ENCODE data around the gene CORO2B. TPM values are rescaled to one million over a fixed set of nuclear protein-coding genes. Genes with fewer than 3 reads are reported as not detected.

The CORO2B gene
- total and polyA plus RNA-seq, 2 experiments from 2014 or later: 1.6 to 4.6 TPM

GRCh38 chr15:68698708-68699107 is 119.9 kb downstream of the CORO2B start:
- H3K36me3 Mint-ChIP-seq (ENCODE audit: low read depth): peaks cover 4% of the 10 kb centered on the region; the same call in 1 of the 3 replicates
- no peaks in the 10 kb centered on the region for H3K27me3 ChIP-seq (ENCODE audit: insufficient read depth)
- H3K79me2 ChIP-seq (replicated peaks; ENCODE audit: insufficient read depth): no peaks in the 10 kb centered on the region

More at GRCh38 chr15:68698708-68699107, 119.9 kb downstream of the CORO2B start:
- Mint-ChIP-seq H3K9me3 (peaks cover 3% of the 10 kb centered on the region; the same call in 2 of the 3 replicates), H3K4me1 (peaks cover 27% of the 10 kb centered on the region), H3K27ac (no peak overlapping the region), H3K4me3 (no peak overlapping the region; the same call in 2 of the 3 replicates), H3K27me3 (ENCODE audit: insufficient read depth, low read depth, poor library complexity) (peaks cover 20% of the 10 kb centered on the region)
- ATAC-seq: no peak
- Histone ChIP-seq H2AFZ (no peak overlapping the region), H3K4me3 (no peak overlapping the region), H3K9me2 (ENCODE audit: insufficient read depth) (no peaks in the 10 kb centered on the region), H3K4me1 (ENCODE audit: insufficient read depth) (peaks cover 9% of the 10 kb centered on the region; the same call in 1 of the 2 replicates), H3K4me2 (no peak overlapping the region), H3K36me3 (ENCODE audit: insufficient read depth) (no peaks in the 10 kb centered on the region), H3F3A (replicated peaks; ENCODE audit: low read depth) (0 out of 2 replicates have a peak, but pooled peaks cover 5% of the 10 kb centered on the region), H3K27ac (ENCODE audit: low read depth) (no peak overlapping the region), H4K20me1 (replicated peaks; ENCODE audit: insufficient read depth) (no peaks in the 10 kb centered on the region)
- TF ChIP-seq CREB1 (CRISPR knock-in tag; IDR thresholded peaks at IDR 0.05; ENCODE audit: low read depth) (no peak), ZNF114 (CRISPR knock-in tag; IDR thresholded peaks at IDR 0.05) (no peak), ZNF331 (CRISPR knock-in tag; IDR thresholded peaks at IDR 0.05; ENCODE audit: low read depth) (no peak), JUNB (IDR thresholded peaks at IDR 0.05; ENCODE audit: unreplicated experiment) (no peak), EZH2phosphoT487 (IDR thresholded peaks at IDR 0.05; ENCODE audit: unreplicated experiment) (no peak), POLR2AphosphoS5 (IDR thresholded peaks at IDR 0.05; ENCODE audit: low read depth) (no peak), NANOG (IDR thresholded peaks at IDR 0.05; ENCODE audit: borderline replicate concordance) (no peak), STAT1 (IDR thresholded peaks at IDR 0.05; ENCODE audit: unreplicated experiment) (no peak), EZH2 (IDR thresholded peaks at IDR 0.05; ENCODE audit: low read depth, unreplicated experiment) (no peak)
- TF ChIP-seq, protein P1, sequence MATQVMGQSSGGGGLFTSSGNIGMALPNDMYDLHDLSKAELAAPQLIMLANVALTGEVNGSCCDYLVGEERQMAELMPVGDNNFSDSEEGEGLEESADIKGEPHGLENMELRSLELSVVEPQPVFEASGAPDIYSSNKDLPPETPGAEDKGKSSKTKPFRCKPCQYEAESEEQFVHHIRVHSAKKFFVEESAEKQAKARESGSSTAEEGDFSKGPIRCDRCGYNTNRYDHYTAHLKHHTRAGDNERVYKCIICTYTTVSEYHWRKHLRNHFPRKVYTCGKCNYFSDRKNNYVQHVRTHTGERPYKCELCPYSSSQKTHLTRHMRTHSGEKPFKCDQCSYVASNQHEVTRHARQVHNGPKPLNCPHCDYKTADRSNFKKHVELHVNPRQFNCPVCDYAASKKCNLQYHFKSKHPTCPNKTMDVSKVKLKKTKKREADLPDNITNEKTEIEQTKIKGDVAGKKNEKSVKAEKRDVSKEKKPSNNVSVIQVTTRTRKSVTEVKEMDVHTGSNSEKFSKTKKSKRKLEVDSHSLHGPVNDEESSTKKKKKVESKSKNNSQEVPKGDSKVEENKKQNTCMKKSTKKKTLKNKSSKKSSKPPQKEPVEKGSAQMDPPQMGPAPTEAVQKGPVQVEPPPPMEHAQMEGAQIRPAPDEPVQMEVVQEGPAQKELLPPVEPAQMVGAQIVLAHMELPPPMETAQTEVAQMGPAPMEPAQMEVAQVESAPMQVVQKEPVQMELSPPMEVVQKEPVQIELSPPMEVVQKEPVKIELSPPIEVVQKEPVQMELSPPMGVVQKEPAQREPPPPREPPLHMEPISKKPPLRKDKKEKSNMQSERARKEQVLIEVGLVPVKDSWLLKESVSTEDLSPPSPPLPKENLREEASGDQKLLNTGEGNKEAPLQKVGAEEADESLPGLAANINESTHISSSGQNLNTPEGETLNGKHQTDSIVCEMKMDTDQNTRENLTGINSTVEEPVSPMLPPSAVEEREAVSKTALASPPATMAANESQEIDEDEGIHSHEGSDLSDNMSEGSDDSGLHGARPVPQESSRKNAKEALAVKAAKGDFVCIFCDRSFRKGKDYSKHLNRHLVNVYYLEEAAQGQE (IDR thresholded peaks at IDR 0.05; ENCODE audit: unreplicated experiment): no peak
- TF ChIP-seq, protein P2, sequence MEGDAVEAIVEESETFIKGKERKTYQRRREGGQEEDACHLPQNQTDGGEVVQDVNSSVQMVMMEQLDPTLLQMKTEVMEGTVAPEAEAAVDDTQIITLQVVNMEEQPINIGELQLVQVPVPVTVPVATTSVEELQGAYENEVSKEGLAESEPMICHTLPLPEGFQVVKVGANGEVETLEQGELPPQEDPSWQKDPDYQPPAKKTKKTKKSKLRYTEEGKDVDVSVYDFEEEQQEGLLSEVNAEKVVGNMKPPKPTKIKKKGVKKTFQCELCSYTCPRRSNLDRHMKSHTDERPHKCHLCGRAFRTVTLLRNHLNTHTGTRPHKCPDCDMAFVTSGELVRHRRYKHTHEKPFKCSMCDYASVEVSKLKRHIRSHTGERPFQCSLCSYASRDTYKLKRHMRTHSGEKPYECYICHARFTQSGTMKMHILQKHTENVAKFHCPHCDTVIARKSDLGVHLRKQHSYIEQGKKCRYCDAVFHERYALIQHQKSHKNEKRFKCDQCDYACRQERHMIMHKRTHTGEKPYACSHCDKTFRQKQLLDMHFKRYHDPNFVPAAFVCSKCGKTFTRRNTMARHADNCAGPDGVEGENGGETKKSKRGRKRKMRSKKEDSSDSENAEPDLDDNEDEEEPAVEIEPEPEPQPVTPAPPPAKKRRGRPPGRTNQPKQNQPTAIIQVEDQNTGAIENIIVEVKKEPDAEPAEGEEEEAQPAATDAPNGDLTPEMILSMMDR (conservative IDR thresholded peaks at IDR 0.05; ENCODE audit: low read depth in 2 of 2): no peak
- TF ChIP-seq, protein P3, sequence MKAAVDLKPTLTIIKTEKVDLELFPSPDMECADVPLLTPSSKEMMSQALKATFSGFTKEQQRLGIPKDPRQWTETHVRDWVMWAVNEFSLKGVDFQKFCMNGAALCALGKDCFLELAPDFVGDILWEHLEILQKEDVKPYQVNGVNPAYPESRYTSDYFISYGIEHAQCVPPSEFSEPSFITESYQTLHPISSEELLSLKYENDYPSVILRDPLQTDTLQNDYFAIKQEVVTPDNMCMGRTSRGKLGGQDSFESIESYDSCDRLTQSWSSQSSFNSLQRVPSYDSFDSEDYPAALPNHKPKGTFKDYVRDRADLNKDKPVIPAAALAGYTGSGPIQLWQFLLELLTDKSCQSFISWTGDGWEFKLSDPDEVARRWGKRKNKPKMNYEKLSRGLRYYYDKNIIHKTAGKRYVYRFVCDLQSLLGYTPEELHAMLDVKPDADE (IDR thresholded peaks at IDR 0.05): no peak
- TF ChIP-seq, protein P4, sequence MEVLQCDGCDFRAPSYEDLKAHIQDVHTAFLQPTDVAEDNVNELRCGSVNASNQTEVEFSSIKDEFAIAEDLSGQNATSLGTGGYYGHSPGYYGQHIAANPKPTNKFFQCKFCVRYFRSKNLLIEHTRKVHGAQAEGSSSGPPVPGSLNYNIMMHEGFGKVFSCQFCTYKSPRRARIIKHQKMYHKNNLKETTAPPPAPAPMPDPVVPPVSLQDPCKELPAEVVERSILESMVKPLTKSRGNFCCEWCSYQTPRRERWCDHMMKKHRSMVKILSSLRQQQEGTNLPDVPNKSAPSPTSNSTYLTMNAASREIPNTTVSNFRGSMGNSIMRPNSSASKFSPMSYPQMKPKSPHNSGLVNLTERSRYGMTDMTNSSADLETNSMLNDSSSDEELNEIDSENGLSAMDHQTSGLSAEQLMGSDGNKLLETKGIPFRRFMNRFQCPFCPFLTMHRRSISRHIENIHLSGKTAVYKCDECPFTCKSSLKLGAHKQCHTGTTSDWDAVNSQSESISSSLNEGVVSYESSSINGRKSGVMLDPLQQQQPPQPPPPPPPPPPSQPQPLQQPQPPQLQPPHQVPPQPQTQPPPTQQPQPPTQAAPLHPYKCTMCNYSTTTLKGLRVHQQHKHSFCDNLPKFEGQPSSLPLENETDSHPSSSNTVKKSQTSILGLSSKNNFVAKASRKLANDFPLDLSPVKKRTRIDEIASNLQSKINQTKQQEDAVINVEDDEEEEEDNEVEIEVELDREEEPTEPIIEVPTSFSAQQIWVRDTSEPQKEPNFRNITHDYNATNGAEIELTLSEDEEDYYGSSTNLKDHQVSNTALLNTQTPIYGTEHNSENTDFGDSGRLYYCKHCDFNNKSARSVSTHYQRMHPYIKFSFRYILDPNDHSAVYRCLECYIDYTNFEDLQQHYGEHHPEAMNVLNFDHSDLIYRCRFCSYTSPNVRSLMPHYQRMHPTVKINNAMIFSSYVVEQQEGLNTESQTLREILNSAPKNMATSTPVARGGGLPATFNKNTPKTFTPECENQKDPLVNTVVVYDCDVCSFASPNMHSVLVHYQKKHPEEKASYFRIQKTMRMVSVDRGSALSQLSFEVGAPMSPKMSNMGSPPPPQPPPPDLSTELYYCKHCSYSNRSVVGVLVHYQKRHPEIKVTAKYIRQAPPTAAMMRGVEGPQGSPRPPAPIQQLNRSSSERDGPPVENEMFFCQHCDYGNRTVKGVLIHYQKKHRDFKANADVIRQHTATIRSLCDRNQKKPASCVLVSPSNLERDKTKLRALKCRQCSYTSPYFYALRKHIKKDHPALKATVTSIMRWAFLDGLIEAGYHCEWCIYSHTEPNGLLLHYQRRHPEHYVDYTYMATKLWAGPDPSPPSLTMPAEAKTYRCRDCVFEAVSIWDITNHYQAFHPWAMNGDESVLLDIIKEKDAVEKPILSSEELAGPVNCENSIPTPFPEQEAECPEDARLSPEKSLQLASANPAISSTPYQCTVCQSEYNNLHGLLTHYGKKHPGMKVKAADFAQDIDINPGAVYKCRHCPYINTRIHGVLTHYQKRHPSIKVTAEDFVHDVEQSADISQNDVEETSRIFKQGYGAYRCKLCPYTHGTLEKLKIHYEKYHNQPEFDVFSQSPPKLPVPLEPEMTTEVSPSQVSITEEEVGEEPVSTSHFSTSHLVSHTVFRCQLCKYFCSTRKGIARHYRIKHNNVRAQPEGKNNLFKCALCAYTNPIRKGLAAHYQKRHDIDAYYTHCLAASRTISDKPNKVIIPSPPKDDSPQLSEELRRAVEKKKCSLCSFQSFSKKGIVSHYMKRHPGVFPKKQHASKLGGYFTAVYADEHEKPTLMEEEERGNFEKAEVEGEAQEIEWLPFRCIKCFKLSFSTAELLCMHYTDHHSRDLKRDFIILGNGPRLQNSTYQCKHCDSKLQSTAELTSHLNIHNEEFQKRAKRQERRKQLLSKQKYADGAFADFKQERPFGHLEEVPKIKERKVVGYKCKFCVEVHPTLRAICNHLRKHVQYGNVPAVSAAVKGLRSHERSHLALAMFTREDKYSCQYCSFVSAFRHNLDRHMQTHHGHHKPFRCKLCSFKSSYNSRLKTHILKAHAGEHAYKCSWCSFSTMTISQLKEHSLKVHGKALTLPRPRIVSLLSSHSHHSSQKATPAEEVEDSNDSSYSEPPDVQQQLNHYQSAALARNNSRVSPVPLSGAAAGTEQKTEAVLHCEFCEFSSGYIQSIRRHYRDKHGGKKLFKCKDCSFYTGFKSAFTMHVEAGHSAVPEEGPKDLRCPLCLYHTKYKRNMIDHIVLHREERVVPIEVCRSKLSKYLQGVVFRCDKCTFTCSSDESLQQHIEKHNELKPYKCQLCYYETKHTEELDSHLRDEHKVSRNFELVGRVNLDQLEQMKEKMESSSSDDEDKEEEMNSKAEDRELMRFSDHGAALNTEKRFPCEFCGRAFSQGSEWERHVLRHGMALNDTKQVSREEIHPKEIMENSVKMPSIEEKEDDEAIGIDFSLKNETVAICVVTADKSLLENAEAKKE (CRISPR knock-in tag; IDR thresholded peaks at IDR 0.05): no peak
- DNase-seq (ENCODE audit: low spot score): no peak

All from GM23338 (cell line).